Natural killer cell treated with Interleukin-12 subunit alpha and Interleukin-12 subunit beta and Interleukin-15 and Interleukin-18, amount 100 ng/mL, for 72 hours (primary cell): ENCODE measurements around the gene ARHGEF2. TPM values are rescaled to one million over a fixed set of nuclear protein-coding genes. Genes with fewer than 3 reads are reported as not detected.

ENCODE experiments used
- ATAC-seq, 2 donors: fragments of 150-1000 bp; cut with Tn5 transposase in 1 of 2; sonication (Bioruptor Pico), chemical (Tn5 transposase) in 1 of 2; 2 replicates each; pipeline ENCODE4 v1.10.0; 2021
- DNase-seq: peaks from one replicate; pipeline ENCODE4 v3.0.0; 2022; ENCODE audit warnings: low spot score
- H3K27ac Mint-ChIP-seq, 2 donors: 1 replicate in 1 of 2; 2 replicates in 1 of 2; pipeline ENCODE4 v1.8.0; 2022; ENCODE audit warnings: mixed read lengths in 2 of 2, mild to moderate bottlenecking in 1 of 2, moderate library complexity in 1 of 2
- H3K27me3 Mint-ChIP-seq, 2 donors: 1 replicate in 1 of 2; 2 replicates in 1 of 2; pipeline ENCODE4 v1.8.0; 2022; ENCODE audit warnings: mixed read lengths in 2 of 2
- H3K36me3 Mint-ChIP-seq: one replicate; pipeline ENCODE4 v1.8.0; 2022; ENCODE audit warnings: mixed read lengths
- H3K4me1 Mint-ChIP-seq, 2 donors: 1 replicate in 1 of 2; 2 replicates in 1 of 2; pipeline ENCODE4 v1.8.0; 2022; ENCODE audit warnings: low read depth in 2 of 2, mixed read lengths in 2 of 2, mild to moderate bottlenecking in 1 of 2
- H3K4me3 Mint-ChIP-seq: one replicate; pipeline ENCODE4 v1.8.0; 2022; ENCODE audit warnings: mixed read lengths
- H3K9me3 Mint-ChIP-seq: 2 replicates; pipeline ENCODE4 v1.8.0; 2022; ENCODE audit warnings: mixed read lengths
- total RNA-seq, 2 donors: library from RNA; stranded (reverse); gene quantifications; one replicate each; pipeline ENCODE4 v1.2.3, GENCODE V29; 2022

The ARHGEF2 gene
- total RNA-seq, 2 donors from 2014 or later: 205 to 234 TPM

DNA sequence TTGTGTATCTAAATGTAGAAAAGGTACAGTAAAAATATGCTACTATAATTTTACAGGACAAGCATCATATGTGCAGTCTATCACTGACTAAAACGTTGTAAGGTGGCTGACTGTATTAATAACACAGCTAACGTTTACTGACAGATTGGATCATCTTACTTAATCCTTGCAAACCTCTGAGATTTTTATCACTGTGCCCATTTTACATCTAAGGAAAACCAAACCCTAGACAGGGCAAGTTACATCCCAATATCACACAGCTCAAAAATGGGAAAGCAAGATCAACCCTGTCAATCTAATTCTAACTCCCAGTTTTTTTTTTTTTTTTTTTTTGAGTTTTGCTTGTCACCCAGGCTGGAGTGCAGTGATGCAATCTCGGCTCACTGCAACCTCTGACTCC is 59.7 kb downstream of the ARHGEF2 start:
- Mint-ChIP-seq H3K27ac (no peak overlapping the region), H3K4me1 (peaks cover 9 to 12% of the 10 kb centered on the region in 2 donors), H3K9me3 (no peaks in the 10 kb centered on the region), H3K4me3 (no peak overlapping the region), H3K36me3 (peaks cover 45% of the 10 kb centered on the region), H3K27me3 (no peaks in the 10 kb centered on the region)
- no peak for ATAC-seq
- no peak for DNase-seq

DNA sequence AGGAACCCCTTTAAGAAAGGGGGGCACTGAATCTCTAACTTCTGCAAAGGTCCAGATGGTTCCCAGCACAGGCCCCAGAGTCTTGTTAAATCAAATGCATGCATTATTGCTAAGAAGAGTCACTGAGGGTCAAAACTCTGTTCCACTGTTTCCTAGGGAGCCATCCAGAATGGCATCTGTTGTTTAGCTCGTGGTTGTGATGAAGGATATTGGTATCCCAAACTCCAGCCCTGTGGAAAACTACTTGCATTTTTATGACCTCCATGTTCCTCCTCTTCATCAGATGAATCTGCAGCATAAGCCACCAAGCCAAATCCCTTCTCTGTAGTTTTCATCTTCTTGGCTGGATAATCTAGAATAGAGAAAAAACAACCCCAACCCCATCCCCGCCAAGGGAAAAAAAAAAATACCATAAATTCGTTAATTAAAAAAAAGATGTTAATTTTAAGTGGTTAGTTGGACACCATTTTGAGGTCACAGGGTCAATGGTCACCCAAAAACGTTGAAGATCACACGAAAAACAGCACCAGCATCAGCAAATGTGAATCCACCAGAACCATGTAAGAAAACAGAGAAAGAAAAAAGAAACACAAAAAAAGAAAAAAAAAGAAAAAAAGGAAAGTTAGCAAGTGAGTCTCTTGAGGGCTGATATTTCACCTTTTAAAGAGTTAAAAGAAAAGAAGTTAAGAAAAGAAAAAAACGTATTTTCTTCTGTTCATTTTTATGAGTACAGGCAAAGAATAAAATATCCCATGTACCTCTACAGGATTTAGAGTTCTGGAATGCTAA is 64.2 kb downstream of the ARHGEF2 start:
- H3K4me1 Mint-ChIP-seq: peaks cover 25 to 34% of the 10 kb centered on the region in 2 donors
- peaks cover 28% of the 10 kb centered on the region for H3K36me3 Mint-ChIP-seq

DNA sequence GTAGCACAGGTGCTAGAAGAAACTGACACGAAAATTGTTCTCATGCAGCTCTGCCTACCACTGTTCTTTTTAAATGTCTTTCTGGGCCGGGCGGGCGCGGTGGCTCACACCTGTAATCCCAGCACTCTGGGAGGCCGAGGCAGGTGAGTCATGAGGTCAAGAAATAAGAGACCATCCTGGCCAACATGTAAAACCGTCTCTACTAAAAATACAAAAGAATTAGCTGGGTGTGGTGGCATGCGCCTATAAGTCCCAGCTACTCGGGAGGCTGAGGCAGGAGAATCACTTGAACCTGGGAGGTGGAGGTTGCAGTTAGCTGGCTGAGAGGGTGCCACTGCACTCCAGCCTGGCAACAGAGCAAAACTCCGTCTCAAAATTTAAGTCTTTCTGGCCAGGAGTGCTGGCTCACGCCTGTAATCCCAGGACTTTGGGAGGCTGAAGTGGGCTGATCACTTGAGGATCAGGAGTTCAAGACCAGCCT is 66.3 kb downstream of the ARHGEF2 start:
- H3K27me3 Mint-ChIP-seq: no peaks in the 10 kb centered on the region
- peaks cover 19% of the 10 kb centered on the region for H3K36me3 Mint-ChIP-seq
- H3K27ac Mint-ChIP-seq: peak overlapping the region; percentile 91 to 99
- ATAC-seq (no peak), DNase-seq (no peak)
- H3K9me3 Mint-ChIP-seq: no peaks in the 10 kb centered on the region
- peaks cover 23 to 32% of the 10 kb centered on the region in 2 donors for H3K4me1 Mint-ChIP-seq
- peak overlapping the region; percentile 93 for H3K4me3 Mint-ChIP-seq

More for the DNA sequence above, 64.2 kb downstream of the ARHGEF2 start:
- Mint-ChIP-seq H3K9me3 (no peaks in the 10 kb centered on the region), H3K27ac (peak overlapping the region in 1 of 2 donors; percentile 37), H3K27me3 (no peaks in the 10 kb centered on the region), H3K4me3 (no peak overlapping the region)
- ATAC-seq (no peak), DNase-seq (no peak)

DNA sequence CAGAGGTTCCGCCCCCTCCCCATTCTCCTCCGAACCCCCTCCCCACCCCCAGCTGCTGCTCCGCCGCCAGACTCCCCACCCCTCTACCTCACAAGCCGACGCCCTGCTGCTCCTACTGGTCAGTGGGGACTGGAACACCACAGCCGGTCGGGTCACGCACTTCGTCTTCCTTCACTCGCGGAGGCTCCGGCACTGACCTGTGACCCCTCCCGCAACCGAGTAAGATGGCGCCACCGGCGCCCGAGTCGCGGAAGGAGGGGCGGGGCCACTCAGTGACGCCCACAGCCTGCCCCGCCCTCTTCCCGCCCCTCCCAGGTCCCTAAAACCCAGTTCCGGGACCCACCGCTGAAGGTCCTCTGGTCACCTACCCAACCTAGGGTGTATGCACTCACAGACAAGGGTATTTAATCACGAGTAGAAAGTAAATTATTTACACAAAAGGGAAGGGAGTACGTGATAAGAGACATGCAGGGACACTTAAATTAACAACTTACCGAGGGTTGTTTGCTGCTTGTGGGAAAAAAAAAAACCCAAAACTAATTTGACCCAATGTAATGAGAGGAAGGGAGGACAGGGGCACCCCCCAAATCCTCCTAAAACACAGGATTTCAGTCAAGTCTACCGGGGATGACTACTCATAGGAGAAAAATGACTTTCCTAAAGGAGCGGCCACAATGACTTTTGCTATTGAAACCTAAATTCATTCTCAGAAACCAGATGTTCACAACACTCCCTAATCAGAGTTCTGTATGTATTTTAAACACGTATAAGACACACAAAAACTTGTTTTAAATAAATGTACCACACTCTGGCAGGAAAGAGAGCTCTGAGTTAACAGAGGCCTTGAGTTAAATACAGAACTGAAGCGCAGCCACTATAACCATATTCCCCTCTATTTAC is 66.9 kb downstream of the ARHGEF2 start, which contains the start of gene RIT1:
Gene RIT1 (minus strand): TSS at position 194 of the 900 bp plus-strand sequence. CDS start 588 bp downstream, outside the sequence.
- Mint-ChIP-seq H3K27ac (peak within 1 kb of the TSS; percentile 91 to 99), H3K36me3 (peaks cover 12% of the 10 kb centered on the region)

DNA sequence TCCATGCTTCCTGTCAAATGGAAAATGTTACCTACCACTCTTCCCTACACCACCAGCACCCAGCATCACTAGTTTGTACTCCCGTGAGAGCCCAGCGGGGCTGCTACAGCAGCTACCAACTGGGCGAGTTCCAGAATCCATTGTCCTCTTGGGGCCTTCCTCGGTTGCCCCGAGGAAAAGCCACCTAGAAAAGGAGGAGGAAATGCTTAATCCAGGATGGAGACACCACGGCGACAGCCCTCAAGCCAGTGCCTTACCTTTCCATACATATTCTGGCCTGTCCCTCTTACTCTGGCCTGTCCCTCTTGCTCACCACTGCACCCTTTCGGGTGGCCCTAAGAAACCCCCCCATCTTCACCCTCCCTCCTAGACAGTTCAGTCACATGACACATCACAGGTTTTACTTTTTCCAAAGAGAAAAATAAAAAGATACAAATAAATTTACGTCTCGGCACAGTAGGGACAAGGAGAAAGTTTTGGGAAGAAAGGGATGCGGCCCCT is 67.7 kb downstream of the ARHGEF2 start:
- Mint-ChIP-seq H3K36me3 (peaks cover 11% of the 10 kb centered on the region), H3K27me3 (no peaks in the 10 kb centered on the region), H3K4me1 (peaks cover 19 to 25% of the 10 kb centered on the region in 2 donors), H3K9me3 (no peaks in the 10 kb centered on the region), H3K4me3 (peak overlapping the region; percentile 93), H3K27ac (peak overlapping the region; percentile 91 to 99)
- no peak for DNase-seq
- peak; percentile 45 to 66 for ATAC-seq

More for the DNA sequence above, 66.9 kb downstream of the ARHGEF2 start, which contains the start of gene RIT1:
- DNase-seq: peak; percentile 89
- Mint-ChIP-seq H3K4me3 (peak within 1 kb of the TSS; percentile 93), H3K4me1 (peaks cover 19 to 25% of the 10 kb centered on the region in 2 donors), H3K9me3 (no peaks in the 10 kb centered on the region), H3K27me3 (no peaks in the 10 kb centered on the region)
- ATAC-seq: peak; percentile 99

DNA sequence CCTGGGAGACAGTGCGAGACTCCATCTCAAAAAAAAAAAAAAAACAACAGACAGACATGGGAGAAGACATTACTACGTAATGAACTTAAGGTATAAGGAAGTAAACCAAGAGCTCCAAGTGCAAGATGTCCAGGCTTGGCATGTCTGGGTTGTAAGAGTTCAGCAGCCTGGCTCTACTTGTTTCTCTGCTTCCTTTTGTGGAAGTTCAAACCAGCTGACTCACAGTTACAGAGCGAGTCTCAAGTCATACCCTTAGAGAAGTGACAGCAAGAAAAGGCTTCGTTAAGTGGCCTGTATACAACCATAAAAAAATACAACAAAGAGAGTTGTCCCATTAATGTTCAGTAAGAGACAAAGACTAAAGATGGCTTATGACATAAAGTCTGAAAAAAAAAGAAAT is 68.5 kb downstream of the ARHGEF2 start:
- Mint-ChIP-seq H3K27me3 (no peaks in the 10 kb centered on the region), H3K4me3 (peak overlapping the region; percentile 93), H3K27ac (peak overlapping the region; percentile 91 to 99), H3K9me3 (no peaks in the 10 kb centered on the region), H3K36me3 (peaks cover 9% of the 10 kb centered on the region), H3K4me1 (peaks cover 19 to 25% of the 10 kb centered on the region in 2 donors)
- DNase-seq: no peak
- ATAC-seq: no peak

DNA sequence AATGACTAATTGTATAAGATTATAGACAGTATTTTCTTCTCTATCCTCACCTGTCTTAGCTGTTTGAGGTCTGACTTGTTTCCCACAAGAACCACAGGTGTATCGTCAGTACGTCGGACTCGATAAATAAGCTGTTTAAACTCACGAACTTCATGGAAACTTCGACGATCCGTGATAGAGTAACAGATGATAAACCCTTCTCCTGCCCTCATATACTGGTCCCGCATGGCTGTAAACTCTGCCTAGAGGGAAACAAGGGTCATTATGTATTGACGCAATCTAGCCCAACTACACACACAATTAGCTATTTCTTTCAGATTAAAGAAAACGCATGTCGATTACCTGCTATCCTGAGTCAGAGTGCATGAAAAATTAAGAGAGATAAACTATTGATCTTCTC is 74.1 kb downstream of the ARHGEF2 start:
- peaks cover 20% of the 10 kb centered on the region for H3K36me3 Mint-ChIP-seq
- H3K27me3 Mint-ChIP-seq: no peaks in the 10 kb centered on the region
- DNase-seq (no peak), ATAC-seq (no peak)
- no peak overlapping the region for H3K4me3 Mint-ChIP-seq
- peaks cover 7 to 8% of the 10 kb centered on the region in 2 donors for H3K4me1 Mint-ChIP-seq
- H3K27ac Mint-ChIP-seq: no peak overlapping the region
- no peaks in the 10 kb centered on the region for H3K9me3 Mint-ChIP-seq

DNA sequence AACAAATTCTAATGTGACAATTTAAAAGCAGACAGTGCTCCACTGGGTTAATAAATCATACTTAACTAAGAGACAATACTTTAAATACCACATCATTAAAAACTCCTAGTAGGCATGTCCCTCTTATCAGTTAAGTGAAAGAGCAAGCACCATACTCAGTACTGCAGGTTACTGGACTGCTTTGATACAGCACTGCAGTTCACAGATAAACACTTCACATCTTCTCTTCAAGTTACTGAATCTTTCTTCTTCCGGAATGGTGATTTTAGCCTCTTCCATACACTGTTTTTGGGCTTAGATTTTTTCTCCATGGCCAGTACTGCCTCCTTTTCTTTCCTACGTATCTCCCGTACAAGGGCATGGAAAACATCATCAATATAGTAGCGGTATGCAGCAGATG is 78.2 kb downstream of the ARHGEF2 start:
- Mint-ChIP-seq H3K9me3 (no peaks in the 10 kb centered on the region), H3K27me3 (no peaks in the 10 kb centered on the region), H3K4me3 (no peak overlapping the region), H3K4me1 (peaks cover 8 to 13% of the 10 kb centered on the region in 2 donors), H3K27ac (no peak overlapping the region), H3K36me3 (peaks cover 27% of the 10 kb centered on the region)
- DNase-seq (no peak), ATAC-seq (no peak)

DNA sequence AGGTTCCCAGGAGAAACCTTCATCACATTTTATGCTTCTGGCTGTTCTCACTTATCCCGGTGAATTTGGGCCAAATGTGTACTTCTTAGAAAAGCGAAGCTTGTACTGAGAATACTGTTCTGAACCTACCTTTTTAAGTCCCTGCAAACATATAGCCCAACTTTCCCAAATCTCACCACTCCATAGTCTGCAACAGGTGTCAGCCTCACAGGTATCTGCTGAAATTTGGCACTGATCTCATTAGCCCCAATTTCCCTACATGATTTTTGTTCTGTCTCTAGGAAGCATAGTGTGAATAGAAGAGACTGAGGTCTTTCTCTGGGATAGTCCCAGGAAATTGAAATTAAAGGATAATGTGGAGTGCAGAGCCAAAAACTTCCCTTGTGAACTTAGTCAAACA is 78.7 kb downstream of the ARHGEF2 start:
- Mint-ChIP-seq H3K9me3 (no peaks in the 10 kb centered on the region), H3K4me1 (peaks cover 8 to 13% of the 10 kb centered on the region in 2 donors), H3K4me3 (no peak overlapping the region), H3K27ac (no peak overlapping the region), H3K36me3 (peaks cover 26% of the 10 kb centered on the region), H3K27me3 (no peaks in the 10 kb centered on the region)
- ATAC-seq: no peak
- DNase-seq: no peak

DNA sequence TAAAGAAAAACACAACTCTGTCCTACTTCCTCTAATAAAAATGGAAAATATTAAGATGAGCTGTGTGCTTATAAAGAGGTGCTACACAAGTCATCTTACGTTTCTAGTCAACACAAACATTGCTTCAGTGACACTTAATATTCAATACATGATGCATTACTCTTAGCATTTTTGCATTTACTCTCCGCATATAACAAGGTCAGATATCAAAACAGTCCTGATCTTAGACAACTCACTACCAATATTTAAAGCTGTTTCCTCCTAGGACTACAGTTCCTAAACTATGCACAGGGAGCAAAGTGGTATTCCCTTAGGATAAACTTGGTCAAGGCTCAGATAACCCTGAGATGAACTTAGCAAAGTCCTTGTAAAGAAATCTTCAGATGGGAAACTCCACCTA is 79.5 kb downstream of the ARHGEF2 start:
- DNase-seq: no peak
- H3K4me1 Mint-ChIP-seq: peaks cover 6 to 8% of the 10 kb centered on the region in 2 donors
- H3K27ac Mint-ChIP-seq: no peak overlapping the region
- H3K27me3 Mint-ChIP-seq: no peaks in the 10 kb centered on the region
- H3K4me3 Mint-ChIP-seq: no peak overlapping the region
- H3K9me3 Mint-ChIP-seq: no peaks in the 10 kb centered on the region
- no peak for ATAC-seq
- H3K36me3 Mint-ChIP-seq: peaks cover 20% of the 10 kb centered on the region

DNA sequence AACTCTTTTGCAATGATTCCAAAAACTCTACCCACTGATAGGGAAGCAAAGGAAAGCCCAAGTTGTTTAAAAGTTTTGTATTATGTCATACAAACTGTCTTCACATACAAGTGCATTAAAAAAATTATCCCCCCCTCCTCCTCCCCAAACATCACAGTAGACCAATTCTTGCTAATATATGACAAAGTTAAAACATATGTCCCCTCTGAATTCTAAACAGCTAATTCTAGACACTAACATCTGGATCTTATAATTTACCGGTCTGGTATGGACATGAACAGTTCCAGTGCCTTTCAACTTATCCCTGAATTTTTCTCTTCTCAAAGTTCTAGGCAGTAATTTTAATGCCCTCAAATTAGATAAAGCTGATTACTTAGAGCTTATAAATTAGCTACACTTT is 80.6 kb downstream of the ARHGEF2 start:
- Mint-ChIP-seq H3K9me3 (no peaks in the 10 kb centered on the region), H3K36me3 (peaks cover 20% of the 10 kb centered on the region), H3K4me3 (no peak overlapping the region), H3K4me1 (peaks cover 17% of the 10 kb centered on the region in 2 donors), H3K27ac (peak overlapping the region in 1 of 2 donors; percentile 33), H3K27me3 (no peaks in the 10 kb centered on the region)
- no peak for DNase-seq
- no peak for ATAC-seq
